CD8-positive, alpha-beta memory T cell (primary cell): ENCODE results near the gene PLEKHG1. TPM values are rescaled to one million over a fixed set of nuclear protein-coding genes. Genes with fewer than 3 reads are reported as not detected.

Experiments
- CTCF ChIA-PET: fragments of 350-600 bp; sonication (Branson Sonifier 250); formaldehyde crosslinking; loops from one replicate; lab custom pipeline; 2021; ENCODE audit warnings: antibody characterized with exemption; lab: Charles Lee
- POLR2A ChIA-PET: fragments of 350-600 bp; sonication (Branson Sonifier 250); formaldehyde crosslinking; loops from one replicate; lab custom pipeline; 2021; ENCODE audit warnings: antibody characterized with exemption; lab: Charles Lee
- DNase-seq, 5 donors: peaks; one replicate each; pipeline versions ENCODE4 v3.0.0 to v3.0.0-alpha.2; 2020 to 2022; ENCODE audit warnings: mixed read lengths in 1 of 5
- H3K27ac ChIP-seq: one replicate; pipeline ENCODE4 v1.7.0; 2013; ENCODE audit warnings: low read depth, mild to moderate bottlenecking, low read length, moderate library complexity
- H3K27me3 ChIP-seq: 2 replicates; pipeline ENCODE4 v1.7.0; 2013; ENCODE audit warnings: low read length, mild to moderate bottlenecking; ENCODE audit not compliant: insufficient read depth, poor library complexity, severe bottlenecking
- H3K36me3 ChIP-seq: 2 replicates; pipeline ENCODE4 v1.7.0; 2013; ENCODE audit warnings: mild to moderate bottlenecking, low read length, moderate library complexity; ENCODE audit not compliant: insufficient read depth
- H3K4me1 ChIP-seq: 2 replicates; pipeline ENCODE4 v1.7.0; 2013; ENCODE audit warnings: mild to moderate bottlenecking, low read length, moderate library complexity; ENCODE audit not compliant: insufficient read depth
- H3K4me3 ChIP-seq: 2 replicates; pipeline ENCODE4 v1.7.0; 2013; ENCODE audit warnings: mild to moderate bottlenecking, low read length
- H3K9me3 ChIP-seq: 2 replicates; pipeline ENCODE4 v1.7.0; 2013; ENCODE audit warnings: mild to moderate bottlenecking, low read length
- H3K27ac Mint-ChIP-seq, 8 donors: one replicate each; pipeline ENCODE4 v1.8.0; 2020 to 2021; ENCODE audit warnings: mixed read lengths in 8 of 8, mild to moderate bottlenecking in 6 of 8, inconsistent platforms in 3 of 8, moderate library complexity in 3 of 8
- H3K27me3 Mint-ChIP-seq, 2 donors: one replicate each; pipeline ENCODE4 v1.8.0; 2020 to 2021; ENCODE audit warnings: mixed read lengths in 2 of 2, mild to moderate bottlenecking in 1 of 2, moderate library complexity in 1 of 2
- H3K36me3 Mint-ChIP-seq, 3 donors: one replicate each; pipeline ENCODE4 v1.8.0; 2020 to 2021; ENCODE audit warnings: mixed read lengths in 3 of 3, inconsistent platforms in 1 of 3, mild to moderate bottlenecking in 1 of 3
- H3K4me1 Mint-ChIP-seq, 3 donors: one replicate each; pipeline ENCODE4 v1.8.0; 2020 to 2021; ENCODE audit warnings: mixed read lengths in 3 of 3, inconsistent platforms in 1 of 3, mild to moderate bottlenecking in 1 of 3
- H3K4me3 Mint-ChIP-seq, 7 donors: one replicate each; pipeline ENCODE4 v1.8.0; 2020 to 2021; ENCODE audit warnings: mixed read lengths in 7 of 7, mild to moderate bottlenecking in 6 of 7, moderate library complexity in 4 of 7, inconsistent platforms in 2 of 7
- H3K9me3 Mint-ChIP-seq, 5 donors: one replicate each; pipeline ENCODE4 v1.8.0; 2020 to 2022; ENCODE audit warnings: mixed read lengths in 5 of 5, mild to moderate bottlenecking in 3 of 5, moderate library complexity in 2 of 5, inconsistent platforms in 1 of 5
- polyA plus RNA-seq: library from polyadenylated mRNA; unstranded; fragments of 300-500 nt; fragmentation: Illumina TruSeq; gene quantifications from one replicate; pipeline ENCODE4 v1.2.3, GENCODE V29; 2021
- total RNA-seq, 2 experiments: library from RNA; stranded (reverse); gene quantifications; one replicate each; pipeline ENCODE4 v1.2.3, GENCODE V29; 2021

The PLEKHG1 gene
- total and polyA plus RNA-seq, 3 experiments from 2014 or later: 1.9 to 9.4 (median 8.8) TPM

DNA sequence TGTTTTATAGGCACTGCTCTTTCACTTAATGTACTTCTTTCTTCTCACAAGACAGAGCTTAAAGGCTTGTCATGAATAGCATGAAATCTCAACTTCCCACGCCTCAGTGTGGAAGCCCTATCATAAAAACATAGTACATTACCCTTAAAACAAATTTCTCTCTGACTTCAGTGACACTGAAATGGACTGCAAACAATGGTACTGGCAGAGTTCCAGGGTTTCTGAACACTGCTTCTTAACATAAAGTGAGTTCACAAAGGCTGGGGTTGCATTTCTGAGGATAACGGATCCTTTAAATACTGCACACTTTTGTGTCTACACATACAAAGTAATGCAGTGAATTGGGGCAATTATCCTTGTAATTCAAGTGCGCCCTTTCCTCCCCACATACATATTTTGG is 32.3 kb upstream of the PLEKHG1 start:
- H3K27ac ChIP-seq: no peak overlapping the region
- no peaks in the 10 kb centered on the region for H3K9me3 ChIP-seq
- Mint-ChIP-seq H3K36me3 (no peaks in the 10 kb centered on the region), H3K27ac (no peak overlapping the region), H3K4me1 (no peaks in the 10 kb centered on the region), H3K4me3 (no peak overlapping the region), H3K27me3 (peaks cover 3 to 15% of the 10 kb centered on the region in 2 donors), H3K9me3 (no peaks in the 10 kb centered on the region)
- no peak for DNase-seq
- ChIA-PET CTCF (no interaction called here), POLR2A (no interaction called here)
- no peaks in the 10 kb centered on the region for H3K27me3 ChIP-seq
- no peaks in the 10 kb centered on the region for H3K36me3 ChIP-seq
- H3K4me1 ChIP-seq: no peaks in the 10 kb centered on the region
- no peak overlapping the region for H3K4me3 ChIP-seq

GRCh38 chr6:150567823-150568383 is 31.8 kb upstream of the PLEKHG1 start:
- H3K9me3 ChIP-seq: no peaks in the 10 kb centered on the region
- CTCF ChIA-PET: no interaction called here
- no peaks in the 10 kb centered on the region for H3K36me3 Mint-ChIP-seq
- no peak for DNase-seq
- no peaks in the 10 kb centered on the region for H3K36me3 ChIP-seq
- H3K9me3 Mint-ChIP-seq: no peaks in the 10 kb centered on the region
- no peaks in the 10 kb centered on the region for H3K27me3 ChIP-seq
- no peak overlapping the region for H3K4me3 ChIP-seq
- no peaks in the 10 kb centered on the region for H3K4me1 Mint-ChIP-seq
- no peaks in the 10 kb centered on the region for H3K4me1 ChIP-seq
- H3K27me3 Mint-ChIP-seq: peaks cover 3 to 19% of the 10 kb centered on the region in 2 donors
- no peak overlapping the region for H3K4me3 Mint-ChIP-seq
- POLR2A ChIA-PET: no interaction called here
- no peak overlapping the region for H3K27ac ChIP-seq
- H3K27ac Mint-ChIP-seq: no peak overlapping the region

DNA sequence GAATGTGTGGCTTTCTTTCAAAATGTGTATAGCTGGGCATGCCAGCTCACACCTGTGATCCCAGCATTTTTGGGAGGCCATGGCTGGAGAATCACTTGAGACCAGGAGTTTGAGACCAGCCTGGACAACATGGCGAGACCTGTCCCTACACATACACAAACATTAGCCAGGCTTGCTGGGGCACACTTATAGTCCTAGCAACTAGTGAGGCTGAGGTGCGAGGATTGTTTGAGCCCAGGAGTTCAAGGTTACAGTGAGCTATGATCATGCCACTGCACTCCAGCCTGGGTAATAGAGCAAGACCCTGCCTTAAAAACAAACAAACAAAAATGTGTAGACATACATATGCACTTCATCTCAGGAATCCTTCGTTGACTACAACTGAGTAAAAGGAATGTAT is 31.1 kb upstream of the PLEKHG1 start:
- H3K36me3 Mint-ChIP-seq: no peaks in the 10 kb centered on the region
- peaks cover 5 to 26% of the 10 kb centered on the region in 2 donors for H3K27me3 Mint-ChIP-seq
- CTCF ChIA-PET: no interaction called here
- no peak overlapping the region for H3K4me3 Mint-ChIP-seq
- Histone ChIP-seq H3K27me3 (no peaks in the 10 kb centered on the region), H3K27ac (no peak overlapping the region), H3K9me3 (no peaks in the 10 kb centered on the region), H3K4me1 (no peaks in the 10 kb centered on the region), H3K36me3 (no peaks in the 10 kb centered on the region), H3K4me3 (no peak overlapping the region)
- POLR2A ChIA-PET: no interaction called here
- H3K4me1 Mint-ChIP-seq: no peaks in the 10 kb centered on the region
- DNase-seq: no peak
- H3K27ac Mint-ChIP-seq: no peak overlapping the region
- H3K9me3 Mint-ChIP-seq: no peaks in the 10 kb centered on the region

DNA sequence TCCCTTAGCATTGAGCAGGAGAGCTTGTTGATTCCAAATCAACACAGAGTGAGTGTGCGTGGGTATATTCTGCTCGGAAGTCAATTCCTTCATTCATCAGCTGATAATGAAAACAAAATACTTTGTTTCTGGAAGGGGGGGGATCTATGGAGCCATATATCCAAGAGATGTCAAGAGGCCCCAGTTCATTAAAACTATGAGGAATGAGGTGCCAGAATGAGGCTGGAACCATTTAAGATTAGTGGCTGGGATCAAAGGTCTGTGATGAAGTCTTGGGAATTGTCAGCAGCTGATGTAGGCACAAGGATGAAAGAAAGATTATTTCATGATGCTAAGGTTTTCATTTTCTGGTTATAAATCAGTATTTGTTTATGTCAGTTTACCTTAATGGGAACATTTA is 30.5 kb upstream of the PLEKHG1 start:
- Histone ChIP-seq H3K27ac (no peak overlapping the region), H3K27me3 (no peaks in the 10 kb centered on the region), H3K9me3 (no peaks in the 10 kb centered on the region), H3K36me3 (no peaks in the 10 kb centered on the region), H3K4me3 (no peak overlapping the region), H3K4me1 (no peaks in the 10 kb centered on the region)
- ChIA-PET CTCF (no interaction called here), POLR2A (no interaction called here)
- Mint-ChIP-seq H3K4me3 (no peak overlapping the region), H3K27ac (no peak overlapping the region), H3K9me3 (no peaks in the 10 kb centered on the region), H3K27me3 (peaks cover 7 to 31% of the 10 kb centered on the region in 2 donors), H3K36me3 (no peaks in the 10 kb centered on the region), H3K4me1 (no peaks in the 10 kb centered on the region)
- DNase-seq: no peak

DNA sequence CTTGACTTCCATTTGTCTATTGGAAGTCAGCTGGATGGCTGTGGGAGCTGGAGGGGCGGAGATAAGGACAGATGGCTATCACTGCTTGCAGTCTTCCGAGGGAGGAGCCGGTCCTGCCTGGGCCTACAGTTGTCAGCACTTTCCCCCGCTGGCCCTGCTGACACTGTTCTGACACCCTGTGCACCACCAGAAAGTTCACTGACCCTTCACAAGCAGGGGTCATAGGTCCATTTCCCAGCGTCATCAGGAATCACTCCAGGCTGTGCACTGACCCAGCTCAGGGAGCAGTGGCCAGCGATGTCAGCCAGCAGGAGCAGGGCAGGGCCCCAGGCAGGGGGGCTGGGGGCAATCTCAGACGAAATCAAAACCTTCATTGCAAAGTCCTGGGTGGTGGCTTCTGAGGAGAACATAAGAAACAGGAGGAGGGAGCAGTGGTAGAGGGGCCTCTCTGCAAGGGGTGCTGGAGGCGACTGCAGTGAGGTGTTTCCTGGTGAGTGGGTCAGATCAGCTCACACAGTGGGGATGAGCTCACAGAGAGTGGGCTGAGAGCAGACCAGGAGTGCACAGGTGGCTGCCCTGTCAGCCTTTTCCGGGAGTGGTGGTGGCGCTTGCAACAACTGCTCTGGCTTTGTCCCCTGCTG is 26.5 kb upstream of the PLEKHG1 start:
- no peaks in the 10 kb centered on the region for H3K4me1 Mint-ChIP-seq
- ChIA-PET POLR2A (no interaction called here), CTCF (no interaction called here)
- no peak for DNase-seq
- Histone ChIP-seq H3K4me3 (no peak overlapping the region), H3K9me3 (no peaks in the 10 kb centered on the region), H3K36me3 (no peaks in the 10 kb centered on the region), H3K27me3 (no peaks in the 10 kb centered on the region), H3K27ac (no peak overlapping the region), H3K4me1 (no peaks in the 10 kb centered on the region)
- H3K27ac Mint-ChIP-seq: no peak overlapping the region
- no peaks in the 10 kb centered on the region for H3K36me3 Mint-ChIP-seq
- H3K9me3 Mint-ChIP-seq: no peaks in the 10 kb centered on the region
- no peak overlapping the region for H3K4me3 Mint-ChIP-seq
- H3K27me3 Mint-ChIP-seq: peaks cover 10 to 59% of the 10 kb centered on the region in 2 donors

DNA sequence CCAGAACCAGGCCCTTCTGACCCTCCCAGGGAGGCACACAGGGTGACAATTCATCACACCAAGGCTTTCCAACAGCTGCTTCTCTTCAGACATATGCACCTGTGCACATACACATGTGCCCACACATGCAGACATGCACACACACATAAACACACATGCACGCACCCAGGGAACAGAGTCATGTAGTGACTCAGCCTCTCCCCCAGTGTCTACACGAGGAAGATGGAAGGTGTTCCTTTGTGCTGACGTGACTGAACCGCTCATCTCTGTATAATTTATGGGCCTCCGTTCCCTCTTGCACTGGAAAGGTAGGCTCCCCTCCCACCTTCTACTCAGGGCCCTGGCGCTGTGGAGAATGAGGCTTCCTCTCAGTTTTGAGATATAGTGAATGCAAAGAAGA is 23.8 kb upstream of the PLEKHG1 start:
- no peaks in the 10 kb centered on the region for H3K9me3 ChIP-seq
- Mint-ChIP-seq H3K36me3 (no peaks in the 10 kb centered on the region), H3K4me3 (no peak overlapping the region), H3K4me1 (no peaks in the 10 kb centered on the region), H3K27me3 (peaks cover 10 to 53% of the 10 kb centered on the region in 2 donors), H3K9me3 (no peaks in the 10 kb centered on the region), H3K27ac (no peak overlapping the region)
- no peaks in the 10 kb centered on the region for H3K4me1 ChIP-seq
- H3K4me3 ChIP-seq: no peak overlapping the region
- no peaks in the 10 kb centered on the region for H3K36me3 ChIP-seq
- POLR2A ChIA-PET: no interaction called here
- H3K27me3 ChIP-seq: no peaks in the 10 kb centered on the region
- no peak for DNase-seq
- no peak overlapping the region for H3K27ac ChIP-seq
- CTCF ChIA-PET: no interaction called here

- Mint-ChIP-seq H3K9me3 (no peaks in the 10 kb centered on the region), H3K36me3 (no peaks in the 10 kb centered on the region), H3K4me3 (no peak overlapping the region), H3K4me1 (no peaks in the 10 kb centered on the region), H3K27me3 (peaks cover 7 to 48% of the 10 kb centered on the region in 2 donors), H3K27ac (no peak overlapping the region)
- H3K9me3 ChIP-seq: no peaks in the 10 kb centered on the region
- no peaks in the 10 kb centered on the region for H3K36me3 ChIP-seq
- no peak for DNase-seq
- no peaks in the 10 kb centered on the region for H3K27me3 ChIP-seq
- CTCF ChIA-PET: no interaction called here
- no peak overlapping the region for H3K27ac ChIP-seq
- no peaks in the 10 kb centered on the region for H3K4me1 ChIP-seq
- POLR2A ChIA-PET: no interaction called here
- no peak overlapping the region for H3K4me3 ChIP-seq
Observed at GRCh38 chr6:150576651-150577226, 22.9 kb upstream of the PLEKHG1 start.

- Mint-ChIP-seq H3K4me1 (no peaks in the 10 kb centered on the region), H3K9me3 (no peaks in the 10 kb centered on the region), H3K27ac (no peak overlapping the region), H3K27me3 (peaks cover 7 to 28% of the 10 kb centered on the region in 2 donors), H3K4me3 (no peak overlapping the region), H3K36me3 (no peaks in the 10 kb centered on the region)
- Histone ChIP-seq H3K4me1 (no peaks in the 10 kb centered on the region), H3K9me3 (no peaks in the 10 kb centered on the region), H3K27ac (no peak overlapping the region), H3K27me3 (no peaks in the 10 kb centered on the region), H3K4me3 (no peak overlapping the region), H3K36me3 (no peaks in the 10 kb centered on the region)
- ChIA-PET CTCF (interaction anchor here (1.2 kb wide), 1 partner anchor 165 kb away, joined by 3 read pairs; no protein-coding TSS in a partner anchor), POLR2A (no interaction called here)
- DNase-seq: no peak
Observed at GRCh38 chr6:150579611-150580010, 20.1 kb upstream of the PLEKHG1 start.
